AG04449 (cell line): ENCODE results near the gene GRK3.

Source experiments
- CTCF ChIA-PET: fragments of 350-600 bp; formaldehyde crosslinking; extraction: SDS; loops from one replicate; lab custom pipeline; 2021; ENCODE audit warnings: antibody characterized with exemption; lab: Yijun Ruan, JAX
- POLR2A ChIA-PET: fragments of 400-600, 350-600 bp; formaldehyde crosslinking; extraction: SDS; loops from one replicate; lab custom pipeline; 2020; ENCODE audit warnings: antibody characterized with exemption, inconsistent platforms; lab: Yijun Ruan, JAX
- DNase-seq: peaks from one replicate; pipeline ENCODE4 v3.0.0-alpha.2; 2010; ENCODE audit warnings: low read depth, low spot score
- H3K4me3 ChIP-seq: 2 replicates; pipeline ENCODE4 v1.5.1; 2011; ENCODE audit warnings: low read depth, mild to moderate bottlenecking, control low read depth, low read length
- TF ChIP-seq, protein P1 (sequence below): IDR thresholded peaks from one replicate; pipeline ENCODE4 v1.5.1; 2011; ENCODE audit warnings: mild to moderate bottlenecking, moderate library complexity, low read length, control low read depth, inconsistent platforms; ENCODE audit not compliant: insufficient read depth; ENCODE audit errors: missing control alignments

Gene GRK3

GRCh38 chr22:25658633-25659032, 94.2 kb downstream of the GRK3 start:
- ChIA-PET CTCF (no interaction called here), POLR2A (no interaction called here)
- TF ChIP-seq, protein P1, sequence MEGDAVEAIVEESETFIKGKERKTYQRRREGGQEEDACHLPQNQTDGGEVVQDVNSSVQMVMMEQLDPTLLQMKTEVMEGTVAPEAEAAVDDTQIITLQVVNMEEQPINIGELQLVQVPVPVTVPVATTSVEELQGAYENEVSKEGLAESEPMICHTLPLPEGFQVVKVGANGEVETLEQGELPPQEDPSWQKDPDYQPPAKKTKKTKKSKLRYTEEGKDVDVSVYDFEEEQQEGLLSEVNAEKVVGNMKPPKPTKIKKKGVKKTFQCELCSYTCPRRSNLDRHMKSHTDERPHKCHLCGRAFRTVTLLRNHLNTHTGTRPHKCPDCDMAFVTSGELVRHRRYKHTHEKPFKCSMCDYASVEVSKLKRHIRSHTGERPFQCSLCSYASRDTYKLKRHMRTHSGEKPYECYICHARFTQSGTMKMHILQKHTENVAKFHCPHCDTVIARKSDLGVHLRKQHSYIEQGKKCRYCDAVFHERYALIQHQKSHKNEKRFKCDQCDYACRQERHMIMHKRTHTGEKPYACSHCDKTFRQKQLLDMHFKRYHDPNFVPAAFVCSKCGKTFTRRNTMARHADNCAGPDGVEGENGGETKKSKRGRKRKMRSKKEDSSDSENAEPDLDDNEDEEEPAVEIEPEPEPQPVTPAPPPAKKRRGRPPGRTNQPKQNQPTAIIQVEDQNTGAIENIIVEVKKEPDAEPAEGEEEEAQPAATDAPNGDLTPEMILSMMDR = no peak
- DNase-seq = no peak
- no peak overlapping the region for H3K4me3 ChIP-seq

GRCh38 chr22:25659413-25659812, 94.9 kb downstream of the GRK3 start:
- no peak for DNase-seq
- ChIA-PET CTCF (no interaction called here), POLR2A (no interaction called here)
- TF ChIP-seq, protein P1 = no peak
- no peak overlapping the region for H3K4me3 ChIP-seq

DNA sequence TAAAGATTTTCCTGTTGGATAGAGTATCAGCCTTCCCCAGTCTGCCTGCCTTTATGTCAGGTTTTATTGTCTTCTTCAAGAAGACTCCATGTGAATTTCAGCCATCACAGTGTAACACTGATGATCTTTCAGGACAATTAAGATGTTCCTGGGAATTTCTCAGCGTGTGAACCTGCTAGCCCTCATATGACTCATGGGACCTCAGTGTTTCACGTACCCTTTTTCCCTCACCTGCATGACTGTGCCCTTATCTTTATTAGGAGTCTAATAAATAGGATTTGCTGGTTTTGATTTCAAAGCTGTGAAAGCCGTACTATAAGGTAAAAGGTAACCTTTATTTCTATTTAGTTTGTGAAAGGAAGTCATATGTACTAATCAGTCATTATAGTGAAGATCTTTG, 95.9 kb downstream of the GRK3 start:
- TF ChIP-seq, protein P1 = no peak
- H3K4me3 ChIP-seq = no peak overlapping the region
- no peak for DNase-seq
- ChIA-PET POLR2A (no interaction called here), CTCF (no interaction called here)

DNA sequence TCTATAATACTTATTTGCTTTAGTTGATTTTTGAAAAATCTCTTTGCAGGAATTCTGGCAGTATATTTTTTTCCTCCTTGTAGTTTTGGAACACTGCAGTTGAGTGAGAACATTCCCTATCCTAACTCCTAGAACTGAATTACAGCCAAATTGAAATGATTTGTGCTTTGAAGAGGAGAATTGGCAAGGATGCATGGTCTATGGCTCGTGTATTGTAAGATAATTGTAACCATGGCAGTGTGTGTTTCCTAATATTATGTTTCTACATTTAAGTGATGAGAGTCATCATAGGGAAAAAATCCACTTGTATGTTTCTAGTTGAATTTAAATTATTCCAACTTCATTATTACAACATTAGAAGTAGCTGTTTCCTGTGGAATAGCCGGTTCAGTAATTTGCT, 96.6 kb downstream of the GRK3 start:
- ChIA-PET CTCF (no interaction called here), POLR2A (no interaction called here)
- DNase-seq = no peak
- TF ChIP-seq, protein P1 = no peak
- no peak overlapping the region for H3K4me3 ChIP-seq

- ChIA-PET CTCF (no interaction called here), POLR2A (no interaction called here)
- no peak for DNase-seq
- no peak overlapping the region for H3K4me3 ChIP-seq
- TF ChIP-seq, protein P1 = no peak
Measured at GRCh38 chr22:25663654-25664053, 99.2 kb downstream of the GRK3 start.

GRCh38 chr22:25666308-25666707, 101.8 kb downstream of the GRK3 start:
- ChIA-PET CTCF (no interaction called here), POLR2A (no interaction called here)
- no peak overlapping the region for H3K4me3 ChIP-seq
- DNase-seq = no peak
- TF ChIP-seq, protein P1 = no peak

DNA sequence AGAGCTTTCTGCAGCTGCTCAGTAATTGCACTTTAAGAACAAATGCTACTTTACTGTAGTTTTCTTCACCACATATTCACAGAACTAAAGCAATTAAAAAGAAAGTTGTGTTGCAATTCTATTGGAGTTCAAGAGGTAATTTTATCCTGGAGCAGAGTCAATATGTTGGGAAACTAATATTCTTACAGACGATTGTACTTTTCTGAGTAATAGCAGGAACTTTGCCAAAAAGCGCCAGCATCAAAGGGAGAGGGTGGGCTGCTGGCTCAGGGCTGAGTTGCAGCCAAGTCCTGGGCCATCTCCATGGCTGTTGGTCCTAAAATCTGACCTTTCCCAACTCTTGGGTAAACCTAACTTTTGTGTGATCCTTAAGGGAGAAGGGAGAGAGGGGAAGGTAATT, 104.0 kb downstream of the GRK3 start:
- H3K4me3 ChIP-seq = no peak overlapping the region
- TF ChIP-seq, protein P1 = no peak
- DNase-seq = no peak
- ChIA-PET CTCF (no interaction called here), POLR2A (no interaction called here)
